ENCODE data around the gene MAGED1. TPM values are rescaled to one million over a fixed set of nuclear protein-coding genes. Genes with fewer than 3 reads are reported as not detected.
A peak's percentile ranks its signal among the peaks of the same experiment; 100 is the strongest.

Gene MAGED1
- 82.5 TPM for total RNA-seq

DNA sequence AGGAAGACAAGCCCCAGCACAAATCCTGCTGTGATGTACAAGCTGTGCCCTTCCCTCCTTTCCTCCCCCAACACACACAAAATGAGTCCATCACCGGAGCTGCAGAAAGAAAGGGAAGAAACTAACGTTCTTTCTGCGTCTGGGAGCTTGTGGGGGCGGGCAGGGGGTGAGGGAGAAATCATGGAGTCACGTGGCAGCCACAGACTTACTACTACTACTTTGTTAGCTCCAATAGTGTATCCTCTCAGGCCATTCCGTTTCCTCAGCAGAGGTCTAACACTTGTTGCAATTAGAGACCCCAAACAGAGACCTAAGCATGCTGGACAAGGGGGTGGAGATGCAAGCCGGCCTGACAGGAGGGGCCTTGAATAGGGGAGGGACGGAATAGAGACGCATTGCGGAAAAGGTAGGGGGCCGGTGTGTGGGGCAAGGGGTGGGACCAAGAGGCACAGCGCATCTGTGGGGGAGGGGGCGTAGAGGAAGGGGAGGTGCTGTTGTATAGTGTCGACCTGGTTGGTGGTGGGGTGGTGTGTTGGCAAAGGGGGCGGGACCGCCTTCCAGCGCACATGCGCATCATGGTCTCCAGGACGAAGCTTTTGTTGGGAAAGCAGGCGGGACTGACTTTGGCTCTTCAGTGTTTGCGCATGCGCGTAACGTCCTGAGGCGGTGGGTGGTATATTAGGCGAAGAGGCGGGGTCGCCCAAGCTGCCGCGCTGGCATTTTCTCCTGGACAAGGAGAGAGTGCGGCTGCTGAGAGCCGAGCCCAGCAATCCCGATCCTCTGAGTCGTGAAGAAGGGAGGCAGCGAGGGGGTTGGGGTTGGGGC, at the start of gene MAGED1:
Gene MAGED1, plus strand, starts transcription at position 703 of the 825 bp plus-strand sequence. CDS start 682 bp downstream, outside the sequence.
- peak; percentile 95 for DNase-seq

GRCh38 chrX:51847463-51847862, 46.0 kb upstream of the MAGED1 start:
- DNase-seq: no peak

- no peak for DNase-seq
Measured at GRCh38 chrX:51851507-51852085, 41.8 kb upstream of the MAGED1 start.

GRCh38 chrX:51852096-51852495, 41.3 kb upstream of the MAGED1 start:
- DNase-seq: no peak

- no peak for DNase-seq
Measured at GRCh38 chrX:51852621-51853020, 40.8 kb upstream of the MAGED1 start.

DNA sequence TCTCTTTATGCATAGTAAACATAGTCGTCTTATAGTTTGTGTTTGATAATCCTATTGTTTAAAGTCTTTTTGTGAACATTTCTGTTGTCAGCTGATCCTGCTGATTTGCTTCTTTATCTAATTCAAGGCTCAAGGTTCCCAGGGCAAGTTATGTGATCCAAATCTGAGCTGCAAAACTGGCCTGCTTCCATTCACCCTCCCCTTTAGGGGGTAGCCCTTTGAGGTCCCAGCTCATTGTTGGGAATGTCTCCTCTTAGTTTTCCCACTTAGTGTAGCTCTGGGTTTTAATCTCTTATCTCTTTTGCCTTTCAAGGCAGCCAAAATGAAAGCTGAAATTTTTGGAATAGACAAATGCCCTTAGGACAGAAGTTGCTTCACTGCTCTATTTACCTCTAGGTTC, 40.2 kb upstream of the MAGED1 start:
- no peak for DNase-seq

DNA sequence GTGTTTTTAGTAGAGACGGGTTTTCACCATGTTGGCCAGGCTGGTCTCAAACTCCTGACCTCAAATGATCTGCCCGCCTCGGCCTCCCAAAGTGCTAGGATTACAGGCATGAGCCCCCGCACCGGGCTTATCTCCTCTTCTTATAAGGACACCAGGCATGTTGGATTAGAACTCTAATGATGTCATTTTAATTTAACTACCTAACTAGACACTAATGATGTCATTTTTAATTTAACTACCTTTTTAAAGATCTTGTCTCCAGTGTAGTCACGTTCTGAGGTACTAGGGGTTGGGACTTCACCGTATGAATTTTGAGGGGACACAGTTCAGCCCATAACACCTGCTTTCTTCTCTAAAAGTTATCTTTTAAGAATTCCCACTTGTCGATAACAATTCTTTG, 37.7 kb upstream of the MAGED1 start:
- no peak for DNase-seq

- DNase-seq: no peak
Measured at GRCh38 chrX:51857159-51857733, 36.2 kb upstream of the MAGED1 start.

- no peak for DNase-seq
Measured at GRCh38 chrX:51860679-51861078, 32.7 kb upstream of the MAGED1 start.

DNA sequence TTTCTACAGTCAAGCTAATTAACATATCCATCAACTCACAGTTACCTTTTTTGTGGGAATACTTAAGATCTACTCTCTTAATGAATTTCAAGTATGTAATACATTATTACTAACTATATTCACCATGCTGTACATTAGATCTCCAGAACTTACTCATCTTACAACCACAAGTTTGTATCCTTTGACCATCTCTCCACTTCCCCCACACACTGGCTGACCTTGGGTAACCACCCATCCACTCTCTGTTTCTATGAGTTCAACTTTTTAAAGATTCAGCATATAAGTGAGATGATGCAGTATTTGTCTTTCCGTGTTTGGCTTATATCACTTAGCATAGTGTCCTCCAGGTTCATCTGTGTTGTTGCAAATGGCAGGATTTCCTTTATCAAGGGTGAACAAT, 30.5 kb upstream of the MAGED1 start:
- DNase-seq: no peak

- DNase-seq: no peak
Measured at GRCh38 chrX:51866210-51866609, 27.2 kb upstream of the MAGED1 start.

DNA sequence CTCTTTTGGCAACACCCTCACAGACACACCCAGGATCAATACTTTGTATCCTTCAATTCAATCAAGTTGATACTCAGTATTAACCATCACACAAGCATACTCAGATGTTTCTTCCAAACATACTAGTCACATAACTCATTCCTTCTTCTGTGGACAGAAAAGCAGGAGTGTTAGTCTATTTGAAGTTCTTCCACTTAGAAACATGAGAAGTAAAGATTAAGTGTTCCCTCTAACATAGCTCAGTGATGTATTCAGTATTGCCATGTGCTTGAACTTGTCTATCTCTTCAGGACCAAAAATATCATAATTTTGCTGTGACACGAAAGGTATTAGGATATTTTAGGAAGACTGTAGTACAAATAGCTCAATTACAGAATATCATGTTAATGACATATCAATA, 25.8 kb upstream of the MAGED1 start:
- no peak for DNase-seq

DNA sequence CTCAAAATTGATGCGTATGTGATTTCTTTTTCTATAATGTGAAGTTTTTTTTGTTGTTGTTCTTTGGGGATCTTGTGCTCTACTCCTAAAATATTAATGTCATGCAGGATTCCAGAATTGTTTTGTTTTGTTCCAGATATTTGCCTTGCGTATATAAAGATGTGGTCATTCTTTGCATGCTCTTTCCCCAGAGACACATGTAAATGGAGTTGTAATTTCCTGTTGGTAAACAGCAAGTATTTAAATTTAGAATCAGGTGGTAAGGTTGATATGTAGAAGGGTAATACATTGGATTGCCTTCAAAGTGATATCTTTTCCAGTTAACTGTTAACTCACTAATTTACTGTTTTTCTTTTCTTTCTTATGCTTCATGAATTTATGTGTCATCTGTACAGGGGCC, 23.1 kb upstream of the MAGED1 start:
- DNase-seq: no peak

DNA sequence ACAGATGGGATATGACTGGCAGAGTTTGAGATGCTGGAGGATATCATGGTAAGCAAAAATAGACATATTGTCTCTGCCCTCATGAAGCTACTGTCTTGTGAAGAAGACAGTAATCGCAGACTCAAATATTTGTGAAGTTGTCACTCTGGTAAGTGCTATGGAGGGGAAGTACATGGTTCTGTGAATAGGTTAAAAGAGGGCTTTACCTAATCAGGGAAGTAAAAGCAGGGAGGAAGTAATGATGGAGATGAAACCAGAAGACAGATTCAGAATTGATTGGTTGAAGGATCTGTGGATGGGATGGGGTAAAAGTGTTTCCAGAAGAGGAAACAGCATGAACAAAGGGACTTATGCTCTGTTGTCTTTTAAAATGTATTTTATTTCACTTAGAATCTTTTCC, 19.3 kb upstream of the MAGED1 start:
- DNase-seq: no peak

GRCh38 chrX:51876441-51876840, 17.0 kb upstream of the MAGED1 start:
- no peak for DNase-seq

GRCh38 chrX:51878056-51878455, 15.4 kb upstream of the MAGED1 start:
- no peak for DNase-seq

GRCh38 chrX:51889851-51890250, 3.6 kb upstream of the MAGED1 start:
- DNase-seq: no peak

- DNase-seq: no peak
Measured at GRCh38 chrX:51891245-51891644, 2.2 kb upstream of the MAGED1 start.

DNA sequence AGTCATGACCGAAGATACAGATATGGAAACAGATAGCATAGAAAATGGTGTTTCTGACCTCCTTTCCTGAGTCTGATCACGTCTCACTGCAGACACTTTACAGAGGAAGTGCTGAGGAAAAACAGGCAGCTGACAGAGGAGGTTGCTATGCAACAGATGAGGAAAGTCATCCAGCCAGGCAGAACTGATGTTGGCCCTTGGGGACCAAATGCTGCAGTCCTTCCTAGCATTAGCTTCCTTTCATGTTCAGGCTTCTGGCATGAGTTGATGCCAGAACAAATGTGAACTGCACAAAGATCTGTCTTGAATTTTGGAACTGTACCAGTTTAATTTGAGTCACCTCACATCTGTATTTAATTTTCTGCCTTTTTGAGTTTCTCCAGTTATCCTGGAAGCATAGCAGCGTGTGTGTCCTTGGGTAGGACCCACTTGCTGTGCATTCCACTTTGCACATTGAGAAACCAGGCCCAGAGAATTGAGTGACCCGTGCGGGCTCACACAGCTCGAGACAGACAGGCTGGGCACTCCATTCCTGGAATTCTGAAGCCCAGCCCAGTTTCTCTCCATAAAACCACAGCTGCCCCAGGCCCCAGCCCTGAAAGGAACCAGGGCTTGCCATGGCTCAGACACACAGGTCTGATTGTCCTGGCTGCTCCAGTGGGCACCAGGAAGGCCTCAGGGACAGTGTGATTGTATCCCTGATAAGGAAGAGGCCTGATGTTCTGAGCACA, 1.4 kb upstream of the MAGED1 start:
- peak; percentile 93 for DNase-seq

DNA sequence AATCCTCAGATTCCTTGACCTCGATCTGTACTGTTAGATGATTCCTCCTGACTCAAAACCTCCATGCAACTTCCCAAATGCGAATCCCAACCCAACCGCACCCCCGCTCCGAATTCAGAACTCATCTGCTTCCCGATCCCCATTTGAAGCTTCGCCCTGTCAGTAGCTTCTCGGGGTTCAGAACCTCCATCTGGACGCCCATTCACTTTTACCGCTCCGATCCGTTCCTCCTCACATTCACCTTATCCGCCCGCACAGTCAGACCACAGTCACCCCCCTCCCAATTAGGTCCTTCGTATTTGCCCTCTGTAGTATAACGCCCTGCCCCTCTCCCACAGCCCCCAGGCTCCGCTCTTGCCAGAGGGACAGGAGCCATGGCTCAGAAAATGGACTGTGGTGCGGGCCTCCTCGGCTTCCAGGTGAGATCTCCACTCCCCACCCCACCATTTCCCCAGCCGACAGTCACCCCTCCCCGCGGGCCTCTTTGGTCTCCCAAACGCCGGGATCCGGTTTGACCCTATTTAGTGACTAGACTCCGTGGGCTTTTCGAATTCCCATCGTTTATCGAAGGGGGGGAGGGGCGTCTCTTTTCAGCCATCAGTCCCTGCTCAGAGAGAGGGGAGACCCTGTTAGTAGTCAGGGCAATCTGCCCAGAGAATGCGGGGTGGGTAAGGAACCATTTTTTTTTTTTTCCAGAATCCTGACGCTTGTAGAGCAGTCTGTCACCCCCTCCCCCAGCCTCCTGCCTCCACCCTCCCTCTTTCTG, 691 bp downstream of the MAGED1 start:
- peak; percentile 28 for DNase-seq

DNA sequence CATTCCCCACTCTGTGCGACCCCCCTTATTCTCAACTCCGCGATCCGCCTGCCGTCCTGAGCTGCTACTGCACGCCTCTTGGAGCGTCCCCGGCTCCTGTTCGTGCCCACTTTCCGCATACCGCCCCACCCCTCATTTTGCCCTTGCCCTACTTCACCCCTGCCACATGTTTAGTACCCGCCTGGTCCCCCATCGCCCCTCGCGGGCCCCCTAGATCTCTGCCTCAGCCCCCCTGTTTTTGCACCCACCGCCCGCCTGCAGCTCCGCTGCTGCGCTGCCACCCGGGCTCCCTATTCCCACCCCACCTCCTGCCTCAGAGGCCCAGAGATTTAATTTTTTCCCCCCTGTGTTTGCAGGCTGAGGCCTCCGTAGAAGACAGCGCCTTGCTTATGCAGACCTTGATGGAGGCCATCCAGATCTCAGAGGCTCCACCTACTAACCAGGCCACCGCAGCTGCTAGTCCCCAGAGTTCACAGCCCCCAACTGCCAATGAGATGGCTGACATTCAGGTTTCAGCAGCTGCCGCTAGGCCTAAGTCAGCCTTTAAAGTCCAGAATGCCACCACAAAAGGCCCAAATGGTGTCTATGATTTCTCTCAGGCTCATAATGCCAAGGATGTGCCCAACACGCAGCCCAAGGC, 1.4 kb downstream of the MAGED1 start:
- peak; percentile 1 for DNase-seq

DNA sequence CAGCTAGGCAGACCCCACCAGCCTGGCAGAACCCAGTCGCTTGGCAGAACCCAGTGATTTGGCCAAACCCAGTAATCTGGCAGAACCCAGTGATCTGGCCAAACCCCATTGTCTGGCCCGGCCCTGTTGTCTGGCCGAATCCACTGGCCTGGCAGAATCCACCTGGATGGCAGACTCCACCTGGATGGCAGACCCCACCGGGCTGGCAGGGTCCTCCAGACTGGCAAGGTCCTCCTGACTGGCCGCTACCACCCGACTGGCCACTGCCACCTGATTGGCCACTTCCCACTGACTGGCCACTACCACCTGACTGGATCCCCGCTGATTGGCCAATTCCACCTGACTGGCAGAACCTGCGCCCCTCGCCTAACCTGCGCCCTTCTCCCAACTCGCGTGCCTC, 3.2 kb downstream of the MAGED1 start:
- no peak for DNase-seq

Measured in skin of body (tissue), 2 donors.